ENCODE results near the gene TKFC.

Gene TKFC

GRCh38 chr11:61325649-61326414 is 7.2 kb upstream of the TKFC start:
- Histone ChIP-seq H3K4me3 (replicated peaks; ENCODE audit: insufficient read depth, low read length) (no peak overlapping the region), H3K27me3 (ENCODE audit: insufficient read depth, poor library complexity, severe bottlenecking) (no peaks in the 10 kb centered on the region), H3K27ac (replicated peaks) (no peak overlapping the region)
- no peak for TF ChIP-seq SPI1 (IDR thresholded peaks at IDR 0.05; ENCODE audit: borderline replicate concordance, low read depth)
- no peak for TF ChIP-seq POLR2AphosphoS5 (IDR thresholded peaks at IDR 0.05; ENCODE audit: low read depth)
- no peak for TF ChIP-seq CTCF (IDR thresholded peaks at IDR 0.05; ENCODE audit: insufficient read depth, low read length)
- no peak for TF ChIP-seq REST (IDR thresholded peaks at IDR 0.05; ENCODE audit: insufficient replicate concordance, low read depth)
- TF ChIP-seq GABPA (IDR thresholded peaks at IDR 0.05; ENCODE audit: low read depth) = no peak
- no peak for DNase-seq (ENCODE audit: low read depth in 1 of 2, low spot score in 1 of 2)

- H3K4me3 ChIP-seq (replicated peaks; ENCODE audit: insufficient read depth, low read length) = no peak overlapping the region
- no peak overlapping the region for H3K27ac ChIP-seq (replicated peaks)
- TF ChIP-seq GABPA (IDR thresholded peaks at IDR 0.05; ENCODE audit: low read depth) = no peak
- no peak for DNase-seq (ENCODE audit: low read depth in 1 of 2, low spot score in 1 of 2)
- H3K27me3 ChIP-seq (ENCODE audit: insufficient read depth, poor library complexity, severe bottlenecking) = no peaks in the 10 kb centered on the region
Measured at GRCh38 chr11:61327669-61328071, 5.4 kb upstream of the TKFC start.

- no peak overlapping the region for H3K27ac ChIP-seq (replicated peaks)
- H3K4me3 ChIP-seq (replicated peaks; ENCODE audit: insufficient read depth, low read length) = no peak overlapping the region
- no peak for DNase-seq (ENCODE audit: low read depth in 1 of 2, low spot score in 1 of 2)
- H3K27me3 ChIP-seq (ENCODE audit: insufficient read depth, poor library complexity, severe bottlenecking) = no peaks in the 10 kb centered on the region
- TF ChIP-seq REST (IDR thresholded peaks at IDR 0.05; ENCODE audit: insufficient replicate concordance, low read depth) = no peak
- no peak for TF ChIP-seq SPI1 (IDR thresholded peaks at IDR 0.05; ENCODE audit: borderline replicate concordance, low read depth)
- TF ChIP-seq GABPA (IDR thresholded peaks at IDR 0.05; ENCODE audit: low read depth) = no peak
- no peak for TF ChIP-seq CTCF (IDR thresholded peaks at IDR 0.05; ENCODE audit: insufficient read depth, low read length)
- no peak for TF ChIP-seq POLR2AphosphoS5 (IDR thresholded peaks at IDR 0.05; ENCODE audit: low read depth)
Measured at GRCh38 chr11:61328351-61328750, 4.7 kb upstream of the TKFC start.

GRCh38 chr11:61329871-61330270 is 3.2 kb upstream of the TKFC start:
- no peak for DNase-seq (ENCODE audit: low read depth in 1 of 2, low spot score in 1 of 2)
- no peaks in the 10 kb centered on the region for H3K27me3 ChIP-seq (ENCODE audit: insufficient read depth, poor library complexity, severe bottlenecking)
- no peak overlapping the region for H3K27ac ChIP-seq (replicated peaks)
- no peak for TF ChIP-seq POLR2AphosphoS5 (IDR thresholded peaks at IDR 0.05; ENCODE audit: low read depth)
- no peak for TF ChIP-seq GABPA (IDR thresholded peaks at IDR 0.05; ENCODE audit: low read depth)
- no peak for TF ChIP-seq CTCF (IDR thresholded peaks at IDR 0.05; ENCODE audit: insufficient read depth, low read length)
- no peak for TF ChIP-seq REST (IDR thresholded peaks at IDR 0.05; ENCODE audit: insufficient replicate concordance, low read depth)
- TF ChIP-seq SPI1 (IDR thresholded peaks at IDR 0.05; ENCODE audit: borderline replicate concordance, low read depth) = no peak
- no peak overlapping the region for H3K4me3 ChIP-seq (replicated peaks; ENCODE audit: insufficient read depth, low read length)

Measured in HL-60 (cell line).